HepG2 (cell line): ENCODE results near the gene RBM47. TPM values are rescaled to one million over a fixed set of nuclear protein-coding genes. Genes with fewer than 3 reads are reported as not detected.

ENCODE experiments used
- ATAC-seq: fragments of 200-7000 bp; cut with Tn5 transposase; 3 replicates; pipeline ENCODE4 v1.9.1; 2020; ENCODE audit warnings: mild to moderate bottlenecking, moderate library complexity
- BruUV-seq: library from RNA; stranded (reverse); fragments of 400-500 nt; replicated peaks from 2 replicates; lab custom pipeline; 2021; lab: Mats Ljungman, UMichigan
- CTCF ChIA-PET: fragments of 300-600 bp; formaldehyde crosslinking; extraction: SDS; loops from one replicate; lab custom pipeline; 2021; ENCODE audit warnings: low total read pairs, inconsistent platforms, low intra/inter-chr PET ratio; lab: Yijun Ruan, JAX
- POLR2A ChIA-PET: fragments of 350-600 bp; sonication (Branson Sonifier 250); formaldehyde crosslinking; loops from one replicate; lab custom pipeline; 2020; ENCODE audit warnings: antibody characterized with exemption, inconsistent platforms; lab: Yijun Ruan, JAX
- DNase-seq: peaks from one replicate; pipeline ENCODE4 v3.0.0-alpha.2; 2015; ENCODE audit warnings: low spot score
- FAIRE-seq: peaks from 3 replicates; lab custom pipeline; 2011; peaks lifted over from hg19 to GRCh38; lab: Jason Lieb, UNC
- H2AFZ ChIP-seq: one replicate; pipeline ENCODE4 v1.6.1; 2011; ENCODE audit warnings: low read length, inconsistent platforms
- H3K27ac ChIP-seq: fragments of 300-600 bp; 3 replicates; pipeline ENCODE4 v1.8.0; 2011; ENCODE audit warnings: mixed run types, mild to moderate bottlenecking, mixed read lengths, low read length, inconsistent platforms; ENCODE audit not compliant: insufficient read depth; ENCODE audit errors: extremely low read length
- H3K27me3 ChIP-seq, 2 experiments: fragments of 200-600 bp in 1 of 2; 2 replicates in 1 of 2; 3 replicates in 1 of 2; pipeline versions ENCODE4 v1.6.0 to v1.8.0; 2011; ENCODE audit warnings: low read length in 2 of 2, mild to moderate bottlenecking in 2 of 2, moderate library complexity in 2 of 2, inconsistent platforms in 1 of 2; ENCODE audit not compliant: insufficient read depth in 2 of 2, control insufficient read depth in 1 of 2
- H3K36me3 ChIP-seq, 2 experiments: fragments of 200-600 bp in 1 of 2; replicated peaks in 1 of 2; 2 replicates in 1 of 2; 3 replicates in 1 of 2; pipeline versions ENCODE4 v1.5.1 to v1.8.0; 2011; ENCODE audit warnings: low read length in 2 of 2, inconsistent platforms in 1 of 2; ENCODE audit not compliant: insufficient read depth in 2 of 2, control insufficient read depth in 1 of 2
- H3K4me1 ChIP-seq: 2 replicates; pipeline ENCODE4 v1.5.1; 2012; ENCODE audit warnings: low read length, inconsistent platforms; ENCODE audit not compliant: insufficient read depth
- H3K4me2 ChIP-seq: 2 replicates; pipeline ENCODE4 v1.6.0; 2011; ENCODE audit warnings: low read depth, low read length, inconsistent platforms
- H3K4me3 ChIP-seq, 3 experiments: fragments of 200-600 bp in 1 of 3; sonication (generic), shearing (Covaris generic) in 1 of 3; replicated peaks in 1 of 3; 2 replicates each; pipeline ENCODE4 v1.5.1; 2011 to 2016; ENCODE audit warnings: low read length in 3 of 3, inconsistent platforms in 2 of 3, low read depth in 2 of 3, mild to moderate bottlenecking in 2 of 3, control low read depth in 1 of 3, mixed read lengths in 1 of 3; ENCODE audit not compliant: insufficient read depth in 1 of 3
- H3K79me2 ChIP-seq: one replicate; pipeline ENCODE4 v1.6.1; 2011; ENCODE audit warnings: low read length, inconsistent platforms; ENCODE audit not compliant: insufficient read depth
- H3K9ac ChIP-seq: 2 replicates; pipeline ENCODE4 v1.6.0; 2011; ENCODE audit warnings: mild to moderate bottlenecking, low read depth, low read length, inconsistent platforms; ENCODE audit not compliant: insufficient read depth
- H3K9me3 ChIP-seq: 2 replicates; pipeline ENCODE4 v1.5.1; 2012; ENCODE audit warnings: mild to moderate bottlenecking, low read length
- H4K20me1 ChIP-seq: 2 replicates; pipeline ENCODE4 v1.6.0; 2011; ENCODE audit warnings: inconsistent platforms, mild to moderate bottlenecking, low read length, moderate library complexity; ENCODE audit not compliant: insufficient read depth
- ATF2 ChIP-seq: sonication (generic); formaldehyde crosslinking; IDR thresholded peaks from 2 replicates; pipeline ENCODE4 v1.4.0; 2020; ENCODE audit warnings: missing genetic modification reagents
- CBX1 ChIP-seq: IDR thresholded peaks from one replicate; pipeline ENCODE4 v1.6.1; 2016; ENCODE audit warnings: antibody characterized with exemption, low read depth
- GLMP ChIP-seq: sonication (generic); formaldehyde crosslinking; IDR thresholded peaks from 2 replicates; pipeline ENCODE4 v1.9.0; 2021; ENCODE audit warnings: missing genetic modification reagents, mild to moderate bottlenecking, borderline replicate concordance
- NAIF1 ChIP-seq: sonication (generic); formaldehyde crosslinking; IDR thresholded peaks from 2 replicates; pipeline ENCODE4 v1.5.0; 2020; ENCODE audit warnings: mild to moderate bottlenecking, missing genetic modification reagents, borderline replicate concordance
- NCOA2 ChIP-seq: sonication (generic); formaldehyde crosslinking; IDR thresholded peaks from 2 replicates; pipeline ENCODE4 v1.8.0; 2022; ENCODE audit warnings: inconsistent platforms
- PITX1 ChIP-seq: sonication (generic); formaldehyde crosslinking; IDR thresholded peaks from 2 replicates; pipeline ENCODE4 v1.5.1; 2020; ENCODE audit warnings: mild to moderate bottlenecking, missing genetic modification reagents
- PLRG1 ChIP-seq: fragments of 450-650 bp; conservative IDR thresholded peaks from 2 replicates; pipeline ENCODE4 v1.6.1; 2016
- SNAI1 ChIP-seq: sonication (generic); formaldehyde crosslinking; IDR thresholded peaks from 2 replicates; pipeline ENCODE4 v1.5.0; 2020; ENCODE audit warnings: mild to moderate bottlenecking, missing genetic modification reagents, borderline replicate concordance
- TCF7L2 ChIP-seq: IDR thresholded peaks from 2 replicates; pipeline ENCODE4 v1.6.1; 2011; ENCODE audit warnings: mild to moderate bottlenecking, low read depth, low read length, moderate library complexity
- TOE1 ChIP-seq: sonication (generic); formaldehyde crosslinking; IDR thresholded peaks from 2 replicates; pipeline ENCODE4 v1.4.0; 2020; ENCODE audit warnings: mild to moderate bottlenecking, missing genetic modification reagents
- XBP1 ChIP-seq: sonication (generic); formaldehyde crosslinking; IDR thresholded peaks from 2 replicates; pipeline ENCODE4 v1.5.0; 2020; ENCODE audit warnings: missing genetic modification reagents
- ZFP62 ChIP-seq: sonication (generic); formaldehyde crosslinking; IDR thresholded peaks from 2 replicates; pipeline ENCODE4 v1.4.0; 2020; ENCODE audit warnings: missing genetic modification reagents
- ZNF3 ChIP-seq: IDR thresholded peaks from 2 replicates; pipeline ENCODE4 v1.7.0; 2017; ENCODE audit warnings: inconsistent platforms
- ZNF530 ChIP-seq: sonication (generic); formaldehyde crosslinking; IDR thresholded peaks from 2 replicates; pipeline ENCODE4 v1.5.0; 2020; ENCODE audit warnings: low read depth, mild to moderate bottlenecking, missing genetic modification reagents
- ZSCAN21 ChIP-seq: sonication (generic); formaldehyde crosslinking; IDR thresholded peaks from 2 replicates; pipeline ENCODE4 v1.8.0; 2022; ENCODE audit warnings: mild to moderate bottlenecking, missing genetic modification reagents, moderate library complexity, borderline replicate concordance
- WGBS: methylation state at CpG from one replicate; pipeline ENCODE4 v1.1.6; 2017; ENCODE audit warnings: low lambda C conversion rate; 5-methylcytosine and 5-hydroxymethylcytosine counted together
- in situ Hi-C: cut with HindIII; loops from 2 replicates; pipeline ENCODE4 v1.10.0; 2017; ENCODE audit warnings: low pct_unique_long_range_greater_than_20kb; ENCODE audit not compliant: extremely low pct_ligation_motif_present
- intact Hi-C: fragments of 100-400 bp; cut with micrococcal nuclease; formaldehyde crosslinking; loops from one replicate; pipeline ENCODE4 v1.10.0; 2022; ENCODE audit not compliant: unreplicated experiment
- polyA plus RNA-seq, 8 experiments: library from polyadenylated mRNA; depleted of rRNA in 3 of 8; stranded (reverse) in 7 of 8; unstranded in 1 of 8; fragments of >200 nt; fragmentation: Illumina TruSeq in 4 of 8; extraction: Trizol in 4 of 8; gene quantifications; 2 replicates each; pipeline versions ENCODE4 v1.2.1 to v1.2.3, GENCODE V29; 2011 to 2016; ENCODE audit warnings: low read depth in 4 of 8, missing spikeins in 1 of 8, mixed read lengths in 1 of 8; ENCODE audit not compliant: insufficient read depth in 1 of 8
- total RNA-seq, 5 experiments: library from RNA; depleted of rRNA; stranded (reverse); fragments of >200 nt; fragmentation: Illumina TruSeq; extraction: Trizol; gene quantifications; 2 replicates each; pipeline ENCODE4 v1.2.3, GENCODE V29; 2016; ENCODE audit warnings: low read depth in 1 of 5
- TF ChIP-seq, protein P1 (sequence below): sonication (generic); formaldehyde crosslinking; IDR thresholded peaks from 2 replicates; pipeline ENCODE4 v1.5.1; 2020; ENCODE audit warnings: mild to moderate bottlenecking, missing genetic modification reagents, moderate library complexity
- TF ChIP-seq, protein P2 (sequence below): IDR thresholded peaks from 2 replicates; pipeline ENCODE4 v1.6.1; 2016; ENCODE audit warnings: missing biosample characterization, missing genetic modification reagents, low read depth
- TF ChIP-seq, protein P3 (sequence below): sonication (generic); formaldehyde crosslinking; IDR thresholded peaks from 2 replicates; pipeline ENCODE4 v1.4.0; 2020; ENCODE audit warnings: missing genetic modification reagents

The RBM47 gene
- total and polyA plus RNA-seq, 2 of the 13 experiments (the other 11 are each of a cell fraction or from before 2014, with no cell fraction given), result 1.2 to 2.5 TPM

- no peak for TF ChIP-seq ATF2 (CRISPR knock-in tag)
- no peak for TF ChIP-seq NAIF1
- no peak for TF ChIP-seq GLMP
- no peak for TF ChIP-seq PLRG1
- TF ChIP-seq, all 625 proteins: peak for 0
Observed at GRCh38 chr4:40627540-40627939, 2.1 kb downstream of the RBM47 start (continued).

- BruUV-seq, result no TSS peak
- no peaks in the 10 kb centered on the region for H3K9me3 ChIP-seq
- H3K79me2 ChIP-seq, result no peaks in the 10 kb centered on the region
- no peaks in the 10 kb centered on the region for H3K36me3 ChIP-seq
- intact Hi-C loops, result no loop called here
- H3K4me1 ChIP-seq, result peaks cover 21% of the 10 kb centered on the region
- 58% methylated on average over 10 of the region's 10 CpGs for WGBS
- CTCF ChIA-PET, result no interaction called here
- H2AFZ ChIP-seq, result no peak overlapping the region
- FAIRE-seq (no peak), DNase-seq (no peak), ATAC-seq (no peak)
- no peak overlapping the region for H3K4me3 ChIP-seq
- H3K27me3 ChIP-seq, result peaks cover 1 to 34% of the 10 kb centered on the region in 2 experiments; a peak in 3 of 5 replicates
- no peaks in the 10 kb centered on the region for H4K20me1 ChIP-seq
- no peak overlapping the region for H3K27ac ChIP-seq
- in situ Hi-C loops, result no loop called here
- no peak overlapping the region for H3K9ac ChIP-seq
- POLR2A ChIA-PET, result no interaction called here
- no peak overlapping the region for H3K4me2 ChIP-seq
- no peak for TF ChIP-seq NCOA2
- TF ChIP-seq XBP1, result no peak
- TF ChIP-seq ZNF3 (CRISPR knock-in tag), result no peak
- TF ChIP-seq SNAI1 (CRISPR knock-in tag), result no peak
- no peak for TF ChIP-seq PITX1 (CRISPR knock-in tag)
- no peak for TF ChIP-seq TCF7L2
- TF ChIP-seq TOE1 (CRISPR knock-in tag), result no peak
- no peak for TF ChIP-seq CBX1
- TF ChIP-seq, protein P1, sequence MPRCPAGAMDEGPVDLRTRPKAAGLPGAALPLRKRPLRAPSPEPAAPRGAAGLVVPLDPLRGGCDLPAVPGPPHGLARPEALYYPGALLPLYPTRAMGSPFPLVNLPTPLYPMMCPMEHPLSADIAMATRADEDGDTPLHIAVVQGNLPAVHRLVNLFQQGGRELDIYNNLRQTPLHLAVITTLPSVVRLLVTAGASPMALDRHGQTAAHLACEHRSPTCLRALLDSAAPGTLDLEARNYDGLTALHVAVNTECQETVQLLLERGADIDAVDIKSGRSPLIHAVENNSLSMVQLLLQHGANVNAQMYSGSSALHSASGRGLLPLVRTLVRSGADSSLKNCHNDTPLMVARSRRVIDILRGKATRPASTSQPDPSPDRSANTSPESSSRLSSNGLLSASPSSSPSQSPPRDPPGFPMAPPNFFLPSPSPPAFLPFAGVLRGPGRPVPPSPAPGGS, result no peak
- TF ChIP-seq ZNF530 (CRISPR knock-in tag), result no peak
- no peak for TF ChIP-seq ZFP62 (CRISPR knock-in tag)
- TF ChIP-seq, protein P2, sequence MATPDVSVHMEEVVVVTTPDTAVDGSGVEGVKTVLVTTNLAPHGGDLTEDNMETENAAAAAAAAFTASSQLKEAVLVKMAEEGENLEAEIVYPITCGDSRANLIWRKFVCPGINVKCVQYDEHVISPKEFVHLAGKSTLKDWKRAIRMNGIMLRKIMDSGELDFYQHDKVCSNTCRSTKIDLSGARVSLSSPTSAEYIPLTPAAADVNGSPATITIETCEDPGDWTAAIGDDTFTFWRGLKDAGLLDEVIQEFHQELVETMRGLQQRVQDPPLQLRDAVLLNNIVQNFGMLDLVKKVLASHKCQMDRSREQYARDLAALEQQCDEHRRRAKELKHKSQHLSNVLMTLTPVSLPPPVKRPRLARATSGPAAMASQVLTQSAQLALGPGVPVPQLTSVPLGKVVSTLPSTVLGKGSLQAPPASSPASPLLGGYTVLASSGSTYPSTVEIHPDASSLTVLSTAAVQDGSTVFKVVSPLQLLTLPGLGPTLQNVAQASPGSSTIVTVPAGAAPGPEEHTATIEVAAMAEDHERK, result no peak
- TF ChIP-seq, protein P3, sequence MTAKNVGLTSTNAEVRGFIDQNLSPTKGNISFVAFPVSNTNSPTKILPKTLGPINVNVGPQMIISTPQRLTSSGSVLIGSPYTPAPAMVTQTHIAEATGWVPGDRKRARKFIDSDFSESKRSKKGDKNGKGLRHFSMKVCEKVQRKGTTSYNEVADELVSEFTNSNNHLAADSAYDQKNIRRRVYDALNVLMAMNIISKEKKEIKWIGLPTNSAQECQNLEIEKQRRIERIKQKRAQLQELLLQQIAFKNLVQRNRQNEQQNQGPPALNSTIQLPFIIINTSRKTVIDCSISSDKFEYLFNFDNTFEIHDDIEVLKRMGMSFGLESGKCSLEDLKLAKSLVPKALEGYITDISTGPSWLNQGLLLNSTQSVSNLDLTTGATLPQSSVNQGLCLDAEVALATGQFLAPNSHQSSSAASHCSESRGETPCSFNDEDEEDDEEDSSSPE (CRISPR knock-in tag), result no peak
- no peak for TF ChIP-seq ZSCAN21
Observed at GRCh38 chr4:40626183-40626990, 3.3 kb downstream of the RBM47 start.
